ENCODE data around the gene TSPEAR.
"Not testable (repeated sequence)": the region's sequence is repeated elsewhere in the genome, so short reads cannot be mapped to it uniquely, and the experiment has no call there.

TSPEAR gene

DNA sequence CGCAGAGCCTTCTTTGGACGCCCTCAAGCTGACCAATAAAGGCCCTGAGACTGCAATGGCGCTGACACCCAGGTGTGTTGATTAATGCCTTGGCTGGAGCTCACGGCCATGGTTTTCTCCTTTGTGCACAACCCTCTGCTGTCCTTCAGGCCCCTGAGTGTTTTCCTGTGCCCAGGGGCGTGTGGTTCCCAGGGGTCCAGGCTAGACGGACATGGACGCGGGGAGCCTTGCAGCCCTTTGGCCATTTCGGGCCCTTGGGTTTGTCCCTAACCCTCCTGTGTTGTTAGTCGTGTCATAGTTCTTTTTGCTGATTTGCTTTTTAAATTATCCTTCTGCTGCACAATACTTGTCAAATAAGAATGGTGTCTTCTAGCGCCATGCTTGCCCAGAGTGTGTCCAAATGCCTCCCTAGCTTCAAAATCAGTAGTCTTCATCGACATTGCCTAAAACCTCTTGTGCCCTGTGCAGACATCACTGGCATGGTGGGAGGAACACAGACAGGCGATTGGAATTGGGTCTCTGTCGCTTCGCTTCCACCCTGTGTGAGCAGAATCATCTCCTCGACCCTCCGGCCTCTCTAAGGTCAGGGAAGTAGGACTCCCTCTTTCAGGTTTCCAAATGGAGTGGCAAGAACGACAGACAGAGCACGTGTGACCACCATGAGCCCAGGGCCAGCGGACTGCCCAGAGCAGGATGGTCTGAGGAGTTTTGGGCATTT is 135.9 kb downstream of the TSPEAR start:
- in situ Hi-C loops (cut with MboI; ENCODE audit: low sequenced_read_pairs, unreplicated experiment) = no loop called here

DNA sequence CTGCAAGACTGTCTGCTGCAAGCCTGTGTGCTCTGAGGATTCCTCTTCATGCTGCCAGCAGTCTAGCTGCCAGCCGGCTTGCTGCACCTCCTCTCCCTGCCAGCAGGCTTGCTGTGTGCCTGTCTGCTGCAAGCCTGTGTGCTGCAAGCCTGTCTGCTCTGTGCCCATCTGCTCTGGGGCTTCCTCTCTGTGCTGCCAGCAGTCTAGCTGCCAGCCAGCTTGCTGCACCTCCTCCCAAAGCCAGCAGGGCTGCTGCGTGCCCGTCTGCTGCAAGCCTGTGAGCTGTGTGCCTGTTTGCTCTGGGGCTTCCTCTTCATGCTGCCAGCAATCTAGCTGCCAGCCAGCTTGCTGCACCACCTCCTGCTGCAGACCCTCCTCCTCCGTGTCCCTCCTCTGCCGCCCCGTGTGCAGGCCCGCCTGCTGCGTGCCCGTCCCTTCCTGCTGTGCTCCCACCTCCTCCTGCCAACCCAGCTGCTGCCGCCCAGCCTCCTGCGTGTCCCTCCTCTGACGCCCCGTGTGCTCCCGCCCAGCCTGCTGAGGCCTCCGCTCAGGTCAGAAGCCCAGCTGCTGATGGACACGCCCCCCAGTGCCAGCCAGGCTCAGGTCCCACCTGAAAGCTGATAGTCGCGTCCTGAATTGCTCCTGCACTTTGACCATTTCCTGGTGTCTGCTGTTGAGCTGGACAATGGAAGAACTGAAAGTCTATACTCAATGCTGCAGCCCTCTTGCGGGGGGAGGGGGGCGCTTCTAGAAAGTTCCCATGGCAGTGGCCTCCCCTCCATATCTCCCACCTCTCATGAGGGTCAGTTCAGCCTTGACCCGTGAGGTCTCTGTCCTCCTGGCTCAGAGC is 136.7 kb downstream of the TSPEAR start:
- in situ Hi-C loops (cut with MboI; ENCODE audit: low sequenced_read_pairs, unreplicated experiment) = no loop called here
- TF ChIP-seq, protein P1, sequence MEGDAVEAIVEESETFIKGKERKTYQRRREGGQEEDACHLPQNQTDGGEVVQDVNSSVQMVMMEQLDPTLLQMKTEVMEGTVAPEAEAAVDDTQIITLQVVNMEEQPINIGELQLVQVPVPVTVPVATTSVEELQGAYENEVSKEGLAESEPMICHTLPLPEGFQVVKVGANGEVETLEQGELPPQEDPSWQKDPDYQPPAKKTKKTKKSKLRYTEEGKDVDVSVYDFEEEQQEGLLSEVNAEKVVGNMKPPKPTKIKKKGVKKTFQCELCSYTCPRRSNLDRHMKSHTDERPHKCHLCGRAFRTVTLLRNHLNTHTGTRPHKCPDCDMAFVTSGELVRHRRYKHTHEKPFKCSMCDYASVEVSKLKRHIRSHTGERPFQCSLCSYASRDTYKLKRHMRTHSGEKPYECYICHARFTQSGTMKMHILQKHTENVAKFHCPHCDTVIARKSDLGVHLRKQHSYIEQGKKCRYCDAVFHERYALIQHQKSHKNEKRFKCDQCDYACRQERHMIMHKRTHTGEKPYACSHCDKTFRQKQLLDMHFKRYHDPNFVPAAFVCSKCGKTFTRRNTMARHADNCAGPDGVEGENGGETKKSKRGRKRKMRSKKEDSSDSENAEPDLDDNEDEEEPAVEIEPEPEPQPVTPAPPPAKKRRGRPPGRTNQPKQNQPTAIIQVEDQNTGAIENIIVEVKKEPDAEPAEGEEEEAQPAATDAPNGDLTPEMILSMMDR (IDR thresholded peaks at IDR 0.05; ENCODE audit: borderline replicate concordance, control extremely low read depth, extremely low read depth, insufficient read depth, missing control alignments) = no peak
- no peak for DNase-seq (ENCODE audit: low spot score)

More for the DNA sequence above, 135.9 kb downstream of the TSPEAR start:
- TF ChIP-seq, protein P1 (IDR thresholded peaks at IDR 0.05; ENCODE audit: borderline replicate concordance, control extremely low read depth, extremely low read depth, insufficient read depth, missing control alignments) = no peak
- no peak for DNase-seq (ENCODE audit: low spot score)

DNA sequence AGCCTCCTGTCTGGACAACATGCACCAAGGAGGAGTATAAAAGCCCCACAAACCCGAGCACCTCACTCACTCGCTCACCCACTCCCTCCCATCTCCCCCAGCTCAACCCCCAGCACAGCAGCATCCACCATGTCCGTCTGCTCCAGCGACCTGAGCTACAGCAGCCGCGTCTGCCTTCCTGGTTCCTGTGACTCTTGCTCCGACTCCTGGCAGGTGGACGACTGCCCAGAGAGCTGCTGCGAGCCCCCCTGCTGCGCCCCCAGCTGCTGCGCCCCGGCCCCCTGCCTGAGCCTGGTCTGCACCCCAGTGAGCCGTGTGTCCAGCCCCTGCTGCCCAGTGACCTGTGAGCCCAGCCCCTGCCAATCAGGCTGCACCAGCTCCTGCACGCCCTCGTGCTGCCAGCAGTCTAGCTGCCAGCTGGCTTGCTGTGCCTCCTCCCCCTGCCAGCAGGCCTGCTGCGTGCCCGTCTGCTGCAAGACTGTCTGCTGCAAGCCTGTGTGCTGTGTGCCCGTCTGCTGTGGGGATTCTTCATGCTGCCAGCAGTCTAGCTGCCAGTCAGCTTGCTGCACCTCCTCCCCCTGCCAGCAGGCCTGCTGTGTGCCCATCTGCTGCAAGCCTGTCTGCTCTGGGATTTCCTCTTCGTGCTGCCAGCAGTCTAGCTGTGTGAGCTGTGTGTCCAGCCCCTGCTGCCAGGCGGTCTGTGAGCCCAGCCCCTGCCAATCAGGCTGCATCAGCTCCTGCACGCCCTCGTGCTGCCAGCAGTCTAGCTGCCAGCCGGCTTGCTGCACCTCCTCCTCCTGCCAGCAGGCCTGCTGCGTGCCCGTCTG is 137.5 kb downstream of the TSPEAR start, which contains the start of gene KRTAP10-4:
KRTAP10-4 (plus strand) TSS at position 100 of the 827 bp plus-strand sequence; CDS start at position 130, 30 bp downstream.
- in situ Hi-C loops (cut with MboI; ENCODE audit: low sequenced_read_pairs, unreplicated experiment); DNase-seq (ENCODE audit: low spot score): not testable (repeated sequence)

DNA sequence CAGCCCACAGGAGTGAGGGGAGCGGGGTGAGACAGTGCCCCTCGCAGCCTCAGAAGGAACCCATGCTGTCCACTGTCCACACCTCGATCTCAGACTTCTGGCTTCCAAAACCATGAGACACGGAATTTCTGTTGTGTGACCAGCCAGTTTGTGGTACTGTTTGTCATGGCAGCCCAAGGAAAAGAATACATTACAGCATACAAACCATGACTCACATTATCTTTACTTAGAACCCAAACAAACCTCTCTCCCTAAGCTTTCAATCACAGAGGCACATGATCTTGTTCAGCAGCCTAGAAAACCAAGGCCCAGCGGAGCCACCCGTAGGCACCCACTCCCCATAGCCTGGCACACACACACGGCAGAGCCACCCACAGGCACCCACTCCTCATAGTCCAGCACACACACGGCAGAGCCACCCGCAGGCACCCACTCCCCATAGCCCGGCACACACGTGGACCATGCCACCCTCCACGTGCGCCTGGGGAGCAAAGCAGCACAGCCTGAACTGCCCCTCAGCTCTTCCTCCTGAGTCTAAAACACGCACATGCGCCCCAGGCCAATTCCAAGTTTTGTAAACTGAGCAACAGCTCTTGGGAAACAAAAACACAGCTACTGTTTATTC is 138.3 kb downstream of the TSPEAR start:
- DNase-seq (ENCODE audit: low spot score) = no peak
- TF ChIP-seq, protein P1 (IDR thresholded peaks at IDR 0.05; ENCODE audit: borderline replicate concordance, control extremely low read depth, extremely low read depth, insufficient read depth, missing control alignments) = no peak
- in situ Hi-C loops (cut with MboI; ENCODE audit: low sequenced_read_pairs, unreplicated experiment) = no loop called here

DNA sequence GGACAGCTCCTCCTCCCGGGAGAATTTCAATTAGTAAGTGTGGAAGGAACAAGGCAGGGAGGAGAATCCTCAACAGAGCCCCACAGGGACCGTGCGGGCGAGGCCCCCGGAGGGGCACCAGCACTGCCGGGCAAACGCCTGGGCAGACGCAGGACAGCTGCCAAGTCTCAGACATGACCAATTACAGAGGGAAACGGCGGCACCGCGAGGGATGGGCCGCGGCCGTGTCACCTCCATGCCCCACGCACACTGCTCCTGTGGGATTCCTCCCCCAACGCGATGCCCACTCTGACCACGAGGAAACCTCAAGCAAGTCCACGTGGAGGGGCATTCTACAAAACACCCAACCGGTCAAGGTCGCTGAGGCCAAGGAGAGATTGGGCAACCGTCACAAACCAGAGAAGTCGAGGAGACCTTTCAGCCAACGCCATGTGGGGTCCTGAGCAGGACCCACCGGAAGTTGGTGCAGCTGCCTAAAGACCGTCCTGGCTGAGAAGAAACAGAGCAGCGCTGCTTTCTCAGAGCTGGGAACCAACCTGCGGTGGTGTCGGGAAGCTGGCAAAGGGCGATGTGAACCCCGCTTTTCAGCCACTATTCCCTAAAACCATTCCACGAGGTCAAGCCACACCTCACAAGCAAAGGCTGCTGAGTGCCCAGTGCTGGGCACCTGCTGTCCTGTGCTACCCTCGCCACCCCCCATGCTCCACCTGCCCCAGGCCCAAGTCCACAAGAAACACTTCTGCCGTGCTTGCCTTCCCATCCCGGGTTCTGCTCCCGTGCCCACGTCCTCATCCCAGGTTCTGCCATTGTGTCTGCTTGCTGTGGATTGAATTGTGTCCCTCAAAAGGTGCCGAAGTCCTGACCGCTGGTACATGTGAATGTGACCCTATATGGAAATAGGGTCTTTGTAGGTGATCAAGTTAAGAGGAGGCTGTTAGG is 139.3 kb downstream of the TSPEAR start:
- in situ Hi-C loops (cut with MboI; ENCODE audit: low sequenced_read_pairs, unreplicated experiment) = no loop called here
- TF ChIP-seq, protein P1 (IDR thresholded peaks at IDR 0.05; ENCODE audit: borderline replicate concordance, control extremely low read depth, extremely low read depth, insufficient read depth, missing control alignments) = no peak
- DNase-seq (ENCODE audit: low spot score) = no peak

DNA sequence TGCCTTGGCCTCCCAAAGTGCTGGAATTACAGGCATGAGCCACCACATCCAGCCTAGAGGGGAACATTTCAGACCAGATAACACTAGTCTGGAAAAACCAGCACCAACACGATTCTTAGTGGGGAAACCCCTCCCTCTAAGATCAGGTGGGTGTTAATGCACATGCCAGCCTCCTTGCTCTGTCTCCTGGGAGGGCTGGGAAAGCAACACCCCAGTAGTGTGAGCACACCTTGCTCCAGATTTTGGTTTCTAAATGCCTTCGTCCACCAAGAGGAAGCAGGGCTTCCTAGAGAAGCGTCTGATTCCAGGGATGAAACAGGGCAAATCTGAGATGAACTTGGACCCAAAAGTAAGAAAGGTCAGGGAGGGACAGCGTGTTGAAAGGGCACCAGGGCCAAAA is 140.1 kb downstream of the TSPEAR start:
- TF ChIP-seq, protein P1 (IDR thresholded peaks at IDR 0.05; ENCODE audit: borderline replicate concordance, control extremely low read depth, extremely low read depth, insufficient read depth, missing control alignments) = no peak
- no peak for DNase-seq (ENCODE audit: low spot score)
- in situ Hi-C loops (cut with MboI; ENCODE audit: low sequenced_read_pairs, unreplicated experiment) = no loop called here

Measured in GM13976 (cell line).